Gastroesophageal sphincter (tissue), 3 donors: ENCODE measurements around the gene PLCH1.

Source experiments
- CTCF ChIP-seq, 4 experiments: fragments of 200-600 bp in 2 of 4; fragments of 450-650 bp in 2 of 4; sonication (generic) in 1 of 4; IDR thresholded peaks; one replicate each; pipeline ENCODE4 v1.5.1; 2017 to 2019; ENCODE audit warnings: antibody characterized with exemption in 4 of 4, mild to moderate bottlenecking in 2 of 4, moderate library complexity in 2 of 4
- EP300 ChIP-seq: sonication (generic); formaldehyde crosslinking; IDR thresholded peaks from one replicate; pipeline ENCODE4 v1.6.1; 2017; ENCODE audit warnings: antibody characterized with exemption, mild to moderate bottlenecking
- POLR2A ChIP-seq, 2 donors: fragments of 450-650 bp; IDR thresholded peaks; one replicate each; pipeline ENCODE4 v1.6.1; 2017; ENCODE audit warnings: antibody characterized with exemption in 2 of 2, mild to moderate bottlenecking in 2 of 2, moderate library complexity in 1 of 2
- POLR2AphosphoS5 ChIP-seq: sonication (generic); formaldehyde crosslinking; IDR thresholded peaks from one replicate; pipeline ENCODE4 v1.6.1; 2017; ENCODE audit warnings: antibody characterized with exemption

DNA sequence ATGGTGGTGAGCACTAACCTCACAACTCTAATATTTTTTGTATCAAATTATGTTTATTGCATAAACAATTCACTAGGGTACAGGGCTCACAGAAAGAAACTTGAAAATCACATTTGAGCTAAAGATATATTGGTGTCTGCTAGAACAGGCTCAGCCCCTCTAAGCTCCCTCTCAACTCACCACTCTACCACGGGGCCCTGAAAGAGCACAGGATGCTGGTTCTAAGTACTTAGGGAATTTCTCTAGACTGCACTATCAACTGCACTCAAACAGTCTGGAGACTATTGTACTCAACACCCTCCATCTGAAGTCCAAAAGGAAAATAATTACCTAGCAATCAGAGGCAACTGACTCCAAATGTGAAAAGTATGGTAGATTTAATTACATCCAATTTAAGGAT is 352.7 kb downstream of the PLCH1 start:
- no peak for TF ChIP-seq EP300
- no peak for TF ChIP-seq CTCF (IDR thresholded peaks at IDR 0.05)
- no peak for TF ChIP-seq POLR2AphosphoS5
- TF ChIP-seq POLR2A (IDR thresholded peaks at IDR 0.05) = no peak
